Activated CD4-positive, CD25-positive, alpha-beta regulatory T cell (primary cell): ENCODE measurements around the gene CTBP1.

ENCODE experiments used
- DNase-seq, 4 experiments: peaks; one replicate each; lab custom pipeline; 2025; lab: John Stamatoyannopoulos, UW

Gene CTBP1

GRCh38 chr4:1210971-1211370, 38.0 kb downstream of the CTBP1 start:
- DNase-seq: no peak

GRCh38 chr4:1210241-1210841, 38.6 kb downstream of the CTBP1 start:
- no peak for DNase-seq

- DNase-seq: no peak
Measured at GRCh38 chr4:1209821-1210220, 39.1 kb downstream of the CTBP1 start.

DNA sequence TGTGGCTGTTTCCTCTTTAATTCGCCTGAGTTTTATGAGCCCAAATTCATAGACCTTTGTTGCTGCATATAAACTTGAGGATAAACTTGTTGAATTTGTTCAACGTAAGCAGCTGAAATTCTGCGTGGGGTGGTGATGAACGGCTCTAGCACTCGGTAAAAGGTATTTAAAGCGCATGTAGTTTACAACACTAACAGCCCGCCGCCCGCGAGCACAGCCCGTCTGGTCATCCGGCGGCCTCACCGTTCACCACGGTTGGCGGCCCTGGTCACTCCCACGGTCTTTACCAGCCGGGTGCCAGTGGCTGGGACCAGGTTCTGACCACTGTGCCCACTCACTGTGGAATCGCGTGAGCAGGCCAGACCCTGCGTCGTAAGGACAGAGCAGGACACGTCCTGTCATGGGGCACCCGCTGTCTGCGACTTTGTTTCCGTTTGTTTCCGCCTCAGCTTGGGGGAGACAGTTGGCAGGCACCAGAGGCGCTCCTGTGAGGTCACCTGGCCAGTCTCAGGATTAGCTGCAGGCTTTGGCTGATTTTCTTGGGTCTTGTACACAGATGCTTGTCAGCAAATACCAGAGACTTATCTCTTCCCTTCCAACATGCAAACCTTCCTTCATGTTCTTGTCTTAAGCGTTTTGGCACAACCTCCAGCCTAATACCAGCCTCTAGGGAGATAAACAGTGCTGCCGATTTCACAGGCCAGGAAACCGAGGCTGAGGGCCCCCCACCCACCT, 39.8 kb downstream of the CTBP1 start:
- no peak for DNase-seq

DNA sequence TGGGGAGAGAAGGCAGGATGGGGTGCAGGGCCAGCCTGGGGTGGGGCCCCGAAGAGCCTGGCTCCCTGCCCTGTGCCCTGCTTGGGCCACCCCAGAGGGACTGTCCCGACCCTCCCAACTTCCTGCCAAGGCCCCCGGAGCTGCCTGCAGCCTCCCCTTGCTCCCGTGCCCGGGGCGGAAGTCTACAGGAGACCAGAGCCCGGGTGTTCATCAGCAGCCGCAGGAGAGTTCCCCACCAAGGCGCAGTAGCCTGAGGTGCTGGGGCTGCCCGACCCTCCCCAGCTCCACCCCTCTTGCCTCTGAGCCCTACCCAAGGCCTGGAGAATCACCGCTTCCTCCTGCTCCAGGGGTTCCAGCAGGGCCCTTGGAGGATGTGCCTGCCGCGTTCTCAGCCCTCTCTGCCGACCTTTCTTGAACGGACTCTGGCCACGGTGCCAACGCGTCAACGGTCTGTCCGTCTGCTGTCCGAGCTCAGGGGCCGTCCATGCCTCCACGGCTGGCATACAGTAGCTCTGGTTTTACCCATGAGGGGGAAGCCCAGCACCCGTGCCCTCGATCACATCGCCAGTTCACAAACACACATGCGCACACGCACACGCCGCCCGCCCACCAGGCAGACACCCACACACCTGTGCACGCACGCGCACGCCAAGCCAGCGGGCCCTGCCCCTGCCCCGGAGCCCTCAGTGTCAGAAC, 40.5 kb downstream of the CTBP1 start:
- DNase-seq: no peak

DNA sequence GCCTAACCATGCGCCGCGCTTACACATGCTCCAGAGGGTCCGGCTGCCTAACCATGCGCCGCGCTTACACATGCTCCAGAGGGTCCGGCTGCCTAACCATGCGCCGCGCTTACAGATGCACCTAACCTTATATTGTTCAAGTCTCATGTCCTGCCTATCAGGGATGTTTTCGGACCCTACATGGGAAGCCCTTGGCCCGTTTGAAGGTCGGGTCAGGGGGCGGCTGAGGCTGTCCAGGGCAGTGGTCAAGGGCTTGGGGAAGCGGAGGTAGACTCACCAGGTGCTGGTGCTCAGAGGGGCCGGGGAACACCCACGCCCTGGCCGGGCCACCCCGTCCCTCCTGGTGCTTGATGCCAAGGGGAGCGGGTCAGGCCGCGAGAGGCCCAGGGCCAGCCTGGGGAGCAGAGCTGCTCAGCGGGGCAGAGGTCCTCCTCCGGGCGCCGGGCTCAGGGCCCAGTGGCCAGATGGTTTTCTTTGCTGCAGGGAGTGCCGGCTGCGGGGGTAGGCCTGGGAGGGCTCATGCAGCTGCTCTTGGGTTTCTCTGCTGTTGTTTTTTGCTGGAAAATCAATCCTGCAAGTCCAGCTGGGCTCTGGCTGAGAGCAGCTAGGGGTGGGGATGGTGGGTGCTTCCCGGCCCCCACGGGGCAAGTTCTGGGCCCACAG, 41.2 kb downstream of the CTBP1 start:
- DNase-seq: no peak

DNA sequence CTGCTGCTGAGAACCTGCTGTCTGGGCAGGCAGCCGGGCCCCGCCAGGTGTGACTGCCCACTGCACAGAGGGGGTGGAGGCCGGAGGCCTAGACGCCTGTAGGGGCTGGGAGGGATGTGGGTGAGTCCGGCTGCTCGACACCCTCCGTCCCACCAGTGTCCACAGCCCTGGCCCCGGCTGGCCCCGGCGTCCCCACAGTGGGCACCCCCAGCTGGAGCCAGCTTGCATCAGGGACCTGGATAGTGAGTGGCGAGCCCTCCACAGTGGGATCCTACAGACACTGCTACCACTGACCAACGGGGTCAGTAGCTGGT, 41.8 kb downstream of the CTBP1 start:
- DNase-seq: no peak

DNA sequence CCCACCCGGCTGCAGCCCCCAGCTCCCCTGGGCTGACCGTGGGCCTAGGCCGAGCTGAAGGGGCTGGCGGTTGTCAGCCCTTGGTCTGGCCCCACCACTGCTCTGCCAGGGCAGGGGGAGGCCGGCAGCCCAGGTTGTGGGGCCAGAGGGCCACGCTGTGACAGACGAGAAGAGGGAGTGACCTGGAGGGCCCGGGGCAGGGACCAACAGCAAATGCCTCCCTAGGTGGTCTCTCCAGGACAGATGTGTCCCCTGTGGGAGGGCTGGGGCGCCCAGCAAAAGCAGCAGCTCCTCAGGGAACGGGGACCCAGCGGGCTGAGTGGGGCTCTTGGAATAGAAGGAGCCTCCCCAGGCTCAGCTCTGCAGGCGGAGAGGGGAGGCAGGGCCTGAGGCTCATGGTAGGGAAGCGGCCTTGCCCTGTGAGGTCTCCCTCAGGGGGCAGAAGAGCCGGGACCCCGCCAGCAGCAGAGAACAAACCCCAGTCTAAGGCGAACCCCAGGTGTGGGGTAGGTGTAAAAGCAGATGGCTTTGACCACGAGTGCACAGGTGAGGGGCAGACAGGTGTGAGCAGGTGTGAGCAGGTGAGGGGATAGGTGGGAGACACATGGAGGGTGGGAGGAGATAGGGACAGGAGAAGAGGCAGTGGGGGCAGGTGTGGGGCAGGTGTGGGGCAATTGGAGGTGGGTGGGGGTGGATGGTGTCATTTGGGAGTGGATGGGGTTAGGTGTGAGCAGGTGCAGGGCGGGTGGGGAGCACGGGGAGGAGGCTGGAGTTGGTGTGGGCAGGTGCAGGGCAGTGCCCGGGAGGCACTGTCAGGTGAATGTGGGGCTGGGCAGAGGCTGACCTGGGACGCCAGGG, 42.4 kb downstream of the CTBP1 start:
- no peak for DNase-seq

GRCh38 chr4:1205586-1206298, 43.2 kb downstream of the CTBP1 start:
- no peak for DNase-seq

- DNase-seq: no peak
Measured at GRCh38 chr4:1204828-1205585, 43.9 kb downstream of the CTBP1 start.

DNA sequence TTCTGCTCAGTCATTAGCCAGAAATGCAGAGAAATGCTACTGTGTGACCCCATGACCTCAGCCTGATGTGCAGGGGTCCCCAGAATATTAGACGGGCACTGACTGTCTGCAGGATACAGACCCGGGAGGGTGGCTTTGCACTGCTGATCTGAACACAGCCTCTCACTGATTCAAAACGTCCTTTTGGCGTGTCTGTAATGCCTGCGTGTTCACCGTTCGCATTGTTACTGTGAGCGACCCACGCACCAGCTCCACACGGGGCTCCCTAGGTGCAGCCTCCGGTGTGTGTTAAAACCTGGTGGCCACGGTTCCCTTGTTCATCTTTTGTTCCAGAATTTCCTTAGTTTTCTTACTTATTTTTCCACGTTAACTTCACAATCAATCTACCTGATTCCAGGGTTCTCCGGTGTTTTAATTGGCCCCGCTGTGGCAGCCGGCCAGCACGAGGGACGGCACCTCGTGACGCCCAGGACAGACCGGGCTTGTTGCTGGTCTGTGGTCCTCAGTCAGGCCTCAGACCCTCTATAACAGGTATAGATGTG, 44.6 kb downstream of the CTBP1 start:
- no peak for DNase-seq

GRCh38 chr4:1203026-1203616, 45.8 kb downstream of the CTBP1 start:
- no peak for DNase-seq

DNA sequence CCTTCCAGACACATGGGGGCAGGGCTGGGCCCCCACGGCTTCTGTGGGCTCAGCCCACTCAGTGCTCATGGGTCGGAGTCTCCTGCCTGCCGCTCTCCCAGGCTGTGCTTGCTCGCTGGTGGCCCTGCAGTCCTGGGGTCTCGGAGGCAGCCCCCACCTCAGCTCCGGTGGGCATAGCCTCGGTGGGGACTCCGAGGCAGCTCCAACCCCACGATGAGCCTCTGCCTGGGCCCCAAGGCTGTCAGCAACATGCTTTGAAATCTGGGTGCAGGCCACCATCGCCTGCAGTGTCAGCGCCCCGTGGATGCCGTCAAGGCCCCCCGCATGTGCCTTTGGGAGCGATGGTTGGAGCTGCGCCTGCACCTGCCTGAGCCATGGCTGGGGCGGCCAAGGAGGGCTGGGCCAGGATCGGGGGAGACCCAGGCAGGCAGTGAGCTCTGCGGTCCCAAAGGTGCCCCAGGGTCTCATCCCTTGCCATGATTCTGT, 46.4 kb downstream of the CTBP1 start:
- DNase-seq: no peak

DNA sequence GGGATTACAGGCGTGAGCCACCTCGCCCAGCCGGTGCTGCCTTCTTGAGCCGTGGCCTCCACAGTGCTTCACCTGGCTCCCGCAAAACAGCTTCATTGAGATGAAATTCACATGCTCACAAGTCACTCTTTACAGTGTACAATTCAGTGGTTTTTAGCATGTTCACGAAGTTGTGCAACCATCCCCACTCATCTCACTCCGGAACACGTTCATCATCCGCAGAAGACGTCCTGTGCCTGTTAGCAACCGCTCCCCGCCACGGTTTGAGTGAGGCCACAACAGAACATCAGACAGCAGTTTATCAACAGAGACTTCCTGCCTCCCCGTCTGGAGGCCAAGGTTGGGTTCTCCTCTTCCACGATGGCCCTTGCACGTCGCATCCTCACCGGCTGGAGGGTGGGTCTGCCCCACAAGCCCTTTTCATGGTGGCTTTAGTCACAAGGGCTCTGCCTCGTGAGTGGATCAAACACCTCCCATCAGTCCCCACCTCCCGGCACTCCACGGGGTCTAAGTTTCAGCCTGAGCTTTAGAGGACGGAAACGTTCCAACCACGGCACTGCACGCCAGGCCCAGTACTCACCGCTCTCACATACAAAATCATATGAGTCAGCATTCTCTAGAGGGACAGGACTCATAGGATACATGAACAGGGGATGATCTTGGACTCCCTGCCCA, 46.9 kb downstream of the CTBP1 start:
- DNase-seq: peak; percentile 30 to 64 (median 52)

GRCh38 chr4:1200425-1201035, 48.4 kb downstream of the CTBP1 start:
- no peak for DNase-seq

DNA sequence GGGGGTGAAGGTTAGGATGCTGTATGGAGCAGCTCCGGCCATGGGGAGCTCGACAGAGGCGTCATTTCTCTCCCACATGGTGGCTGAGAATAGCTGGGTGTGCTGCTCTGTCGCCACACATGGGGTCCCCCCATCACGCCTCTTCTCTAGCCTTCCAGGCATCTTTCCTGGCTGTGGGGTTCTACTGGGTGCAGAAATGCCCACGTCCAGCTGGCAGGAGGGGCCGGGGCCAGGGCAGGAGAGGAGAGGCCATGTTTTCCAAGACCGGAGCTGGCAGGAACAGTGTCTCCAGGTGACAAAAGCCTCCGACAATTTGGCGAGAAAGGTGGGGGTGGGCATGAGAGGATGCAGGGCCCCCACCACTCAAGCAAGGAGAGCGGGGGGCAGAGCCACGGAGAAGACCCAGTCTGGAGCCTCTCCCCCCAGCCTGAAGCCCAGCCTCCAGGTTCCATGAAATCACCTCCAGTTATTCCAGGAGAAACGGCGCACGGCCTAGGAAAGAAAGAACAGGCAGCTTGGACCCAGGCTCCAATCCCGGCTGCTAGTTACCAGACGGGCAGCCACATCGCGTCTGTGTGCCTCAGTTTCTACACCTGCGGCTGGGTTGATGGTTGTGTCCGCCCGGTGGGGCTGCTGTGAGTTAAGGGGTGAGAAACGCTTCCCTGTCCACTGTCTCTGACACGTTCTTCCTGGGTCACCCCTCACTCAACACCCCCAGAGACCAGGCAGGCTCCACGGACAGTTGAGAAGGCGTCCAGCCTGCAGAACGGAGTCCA, 49.2 kb downstream of the CTBP1 start:
- DNase-seq: no peak

DNA sequence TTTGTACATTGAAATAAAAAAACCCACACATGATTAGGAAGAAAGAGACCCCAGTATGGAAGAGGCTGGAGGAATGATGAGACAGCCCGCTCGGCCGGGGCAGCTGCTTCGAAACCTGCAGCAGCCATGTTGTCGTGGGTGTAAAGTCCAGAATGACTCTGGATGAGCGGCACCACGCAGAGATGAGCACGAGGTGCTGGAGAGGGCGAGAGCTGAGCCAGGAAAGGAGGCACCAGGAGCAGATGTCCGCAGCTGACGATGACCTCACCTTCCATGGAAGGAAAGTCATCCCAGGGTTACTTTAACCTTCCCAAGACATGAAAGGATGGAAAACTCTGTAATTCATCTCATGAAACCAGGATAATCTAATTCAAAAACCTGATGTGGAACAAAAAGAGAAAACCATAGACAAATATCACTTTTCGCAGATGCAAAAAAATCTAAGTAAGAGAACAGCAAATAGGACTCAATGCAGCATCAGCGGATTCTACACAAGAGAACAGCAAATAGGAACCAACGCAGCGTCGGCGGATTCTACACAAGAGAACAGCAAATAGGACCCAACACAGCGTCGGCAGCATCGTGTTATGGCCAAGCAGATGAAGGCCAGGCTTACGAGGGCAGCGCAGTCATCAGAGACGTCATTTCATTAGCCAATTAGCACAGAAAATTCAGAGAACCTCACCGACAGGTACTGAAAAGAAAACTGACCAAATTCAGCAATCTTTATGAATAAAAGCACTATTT, 50.7 kb downstream of the CTBP1 start:
- no peak for DNase-seq
